Measurements from ENCODE around the gene ABCG4.
A peak's percentile ranks its signal among the peaks of the same experiment; 100 is the strongest.

The ABCG4 gene

DNA sequence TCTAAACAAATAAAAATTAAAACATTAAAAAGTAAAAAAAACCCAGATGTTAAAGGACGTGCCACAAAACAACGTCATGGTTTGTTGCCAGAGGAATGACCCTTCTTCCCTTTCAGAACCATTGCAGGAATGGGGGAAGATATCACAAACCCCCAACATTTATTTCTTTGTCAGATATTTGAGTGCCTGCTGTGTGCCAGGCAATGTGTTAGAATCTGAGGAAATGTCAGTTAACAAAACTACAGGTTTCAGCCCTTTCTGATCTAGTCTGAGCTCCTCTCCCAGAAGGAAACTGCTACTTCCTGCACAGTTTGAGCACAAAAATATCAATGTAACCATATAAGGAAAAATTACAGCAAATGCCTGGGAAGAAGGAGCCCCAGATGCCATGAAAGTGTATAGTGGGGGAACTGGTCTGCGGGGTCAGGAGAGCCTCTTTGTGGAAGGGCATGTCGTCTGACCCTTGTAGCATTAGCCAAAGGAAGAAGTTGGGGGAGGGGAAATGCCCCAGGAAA is 29.4 kb downstream of the ABCG4 start:
- Histone ChIP-seq H3K4ac (ENCODE audit: low read depth in 1 of 2, low read length in 2 of 2) (no peak overlapping the region), H3K4me3 (ENCODE audit: insufficient read depth in 1 of 2, low read depth in 1 of 2, low read length in 2 of 2) (no peak overlapping the region), H3K14ac (ENCODE audit: low read length in 2 of 2) (no peak overlapping the region), H3K36me3 (ENCODE audit: control insufficient read depth in 1 of 2, insufficient read depth in 2 of 2, low read depth in 1 of 2, low read length in 2 of 2) (peaks cover 49 to 55% of the 10 kb centered on the region in 2 experiments), H2BK12ac (ENCODE audit: low read length in 2 of 2) (no peak overlapping the region), H3K18ac (ENCODE audit: low read depth in 1 of 2, low read length in 2 of 2) (peak overlapping the region in 1 of 2 experiments; percentile 17), H2AFZ (ENCODE audit: low read depth, low read length) (no peak overlapping the region), H2BK120ac (ENCODE audit: low read depth, low read length) (no peak overlapping the region), H3K9me3 (ENCODE audit: control insufficient read depth, low read length) (no peaks in the 10 kb centered on the region), H3K27me3 (ENCODE audit: control insufficient read depth in 1 of 2, insufficient read depth in 1 of 2, low read length in 2 of 2) (no peaks in the 10 kb centered on the region), H3K79me1 (replicated peaks; ENCODE audit: low read length, poor library complexity, severe bottlenecking) (peaks cover 2% of the 10 kb centered on the region), H3K4me2 (ENCODE audit: low read length, poor library complexity, severe bottlenecking) (no peak overlapping the region), H2BK5ac (ENCODE audit: low read depth, low read length, poor library complexity, severe bottlenecking) (no peak overlapping the region), H3K9ac (ENCODE audit: low read length) (no peak overlapping the region), H2BK15ac (ENCODE audit: low read depth, poor library complexity, severe bottlenecking) (no peak overlapping the region), H2AK5ac (ENCODE audit: low read length, severe bottlenecking) (no peak overlapping the region), H3K27ac (ENCODE audit: low read length, poor library complexity, severe bottlenecking) (no peak overlapping the region), H4K8ac (ENCODE audit: low read length) (no peak overlapping the region), H3K23ac (ENCODE audit: low read length in 2 of 2) (no peak overlapping the region), H3K4me1 (ENCODE audit: control insufficient read depth, insufficient read depth, low read depth, low read length) (peaks cover 10% of the 10 kb centered on the region), H4K91ac (ENCODE audit: low read length) (no peak overlapping the region)
- no peak for DNase-seq
- WGBS: 76% methylated on average over 4 of the region's 4 CpGs

DNA sequence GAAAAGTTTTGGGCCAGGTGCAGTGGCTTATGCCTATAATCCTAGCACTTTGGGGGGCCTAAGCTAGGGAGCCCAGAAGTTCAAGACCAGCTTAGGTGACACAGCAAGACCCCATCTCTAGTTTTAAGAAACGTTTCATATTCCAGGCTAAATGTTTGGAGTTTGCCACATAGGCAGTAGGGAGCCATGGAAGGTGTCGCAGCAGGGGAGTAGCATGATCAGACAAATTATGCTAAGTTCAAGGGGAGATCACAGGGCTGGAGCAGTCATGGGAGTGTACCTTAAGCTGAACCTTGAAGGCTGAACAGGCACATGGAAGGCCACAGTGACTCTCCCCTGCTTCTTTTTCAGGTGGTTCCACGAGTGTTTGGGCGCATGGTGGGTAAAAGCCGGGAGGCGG is 30.5 kb downstream of the ABCG4 start:
- no peak overlapping the region for H4K8ac ChIP-seq (ENCODE audit: low read length)
- no peaks in the 10 kb centered on the region for H3K9me3 ChIP-seq (ENCODE audit: control insufficient read depth, low read length)
- H3K27me3 ChIP-seq (ENCODE audit: control insufficient read depth in 1 of 2, insufficient read depth in 1 of 2, low read length in 2 of 2): no peaks in the 10 kb centered on the region
- H3K79me1 ChIP-seq (replicated peaks; ENCODE audit: low read length, poor library complexity, severe bottlenecking): peaks cover 2% of the 10 kb centered on the region
- no peak overlapping the region for H2BK5ac ChIP-seq (ENCODE audit: low read depth, low read length, poor library complexity, severe bottlenecking)
- no peak for DNase-seq
- H3K23ac ChIP-seq (ENCODE audit: low read length in 2 of 2): no peak overlapping the region
- peaks cover 45 to 51% of the 10 kb centered on the region in 2 experiments for H3K36me3 ChIP-seq (ENCODE audit: control insufficient read depth in 1 of 2, insufficient read depth in 2 of 2, low read depth in 1 of 2, low read length in 2 of 2)
- H3K27ac ChIP-seq (ENCODE audit: low read length, poor library complexity, severe bottlenecking): no peak overlapping the region
- H3K14ac ChIP-seq (ENCODE audit: low read length in 2 of 2): no peak overlapping the region
- no peak overlapping the region for H3K4ac ChIP-seq (ENCODE audit: low read depth in 1 of 2, low read length in 2 of 2)
- 93% methylated on average over 6 of the region's 6 CpGs for WGBS
- H3K4me1 ChIP-seq (ENCODE audit: control insufficient read depth, insufficient read depth, low read depth, low read length): peaks cover 10% of the 10 kb centered on the region
- no peak overlapping the region for H3K9ac ChIP-seq (ENCODE audit: low read length)
- no peak overlapping the region for H2AK5ac ChIP-seq (ENCODE audit: low read length, severe bottlenecking)
- H3K4me2 ChIP-seq (ENCODE audit: low read length, poor library complexity, severe bottlenecking): no peak overlapping the region
- H2BK12ac ChIP-seq (ENCODE audit: low read length in 2 of 2): no peak overlapping the region
- no peak overlapping the region for H3K4me3 ChIP-seq (ENCODE audit: insufficient read depth in 1 of 2, low read depth in 1 of 2, low read length in 2 of 2)
- no peak overlapping the region for H2BK15ac ChIP-seq (ENCODE audit: low read depth, poor library complexity, severe bottlenecking)
- H2BK120ac ChIP-seq (ENCODE audit: low read depth, low read length): no peak overlapping the region
- no peak overlapping the region for H4K91ac ChIP-seq (ENCODE audit: low read length)
- no peak overlapping the region for H3K18ac ChIP-seq (ENCODE audit: low read depth in 1 of 2, low read length in 2 of 2)
- H2AFZ ChIP-seq (ENCODE audit: low read depth, low read length): no peak overlapping the region

DNA sequence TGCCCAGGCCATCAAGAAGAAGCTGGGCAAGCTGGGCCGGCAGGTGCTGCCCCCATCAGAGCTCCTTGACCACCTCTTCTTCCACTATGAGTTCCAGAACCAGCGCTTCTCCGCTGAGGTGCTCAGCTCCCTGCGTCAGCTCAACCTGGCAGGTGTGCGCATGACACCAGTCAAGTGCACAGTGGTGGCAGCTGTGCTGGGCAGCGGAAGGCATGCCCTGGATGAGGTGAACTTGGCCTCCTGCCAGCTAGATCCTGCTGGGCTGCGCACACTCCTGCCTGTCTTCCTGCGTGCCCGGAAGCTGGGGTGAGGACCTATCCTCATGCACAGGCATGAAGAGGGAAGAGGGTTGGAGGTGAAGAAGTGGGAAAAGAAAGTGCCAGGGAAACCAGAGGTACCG is 31.1 kb downstream of the ABCG4 start:
- Histone ChIP-seq H2AFZ (ENCODE audit: low read depth, low read length) (no peak overlapping the region), H2AK5ac (ENCODE audit: low read length, severe bottlenecking) (no peak overlapping the region), H3K9me3 (ENCODE audit: control insufficient read depth, low read length) (no peaks in the 10 kb centered on the region), H2BK120ac (ENCODE audit: low read depth, low read length) (no peak overlapping the region), H3K4me1 (ENCODE audit: control insufficient read depth, insufficient read depth, low read depth, low read length) (peaks cover 8% of the 10 kb centered on the region), H4K91ac (ENCODE audit: low read length) (no peak overlapping the region), H3K23ac (ENCODE audit: low read length in 2 of 2) (no peak overlapping the region), H2BK5ac (ENCODE audit: low read depth, low read length, poor library complexity, severe bottlenecking) (no peak overlapping the region), H3K4ac (ENCODE audit: low read depth in 1 of 2, low read length in 2 of 2) (no peak overlapping the region), H3K79me1 (replicated peaks; ENCODE audit: low read length, poor library complexity, severe bottlenecking) (peaks cover 2% of the 10 kb centered on the region), H2BK15ac (ENCODE audit: low read depth, poor library complexity, severe bottlenecking) (no peak overlapping the region), H3K18ac (ENCODE audit: low read depth in 1 of 2, low read length in 2 of 2) (no peak overlapping the region), H3K36me3 (ENCODE audit: control insufficient read depth in 1 of 2, insufficient read depth in 2 of 2, low read depth in 1 of 2, low read length in 2 of 2) (peaks cover 39 to 44% of the 10 kb centered on the region in 2 experiments), H3K4me3 (ENCODE audit: insufficient read depth in 1 of 2, low read depth in 1 of 2, low read length in 2 of 2) (no peak overlapping the region), H3K27ac (ENCODE audit: low read length, poor library complexity, severe bottlenecking) (no peak overlapping the region), H3K27me3 (ENCODE audit: control insufficient read depth in 1 of 2, insufficient read depth in 1 of 2, low read length in 2 of 2) (no peaks in the 10 kb centered on the region), H3K4me2 (ENCODE audit: low read length, poor library complexity, severe bottlenecking) (no peak overlapping the region), H3K14ac (ENCODE audit: low read length in 2 of 2) (no peak overlapping the region), H4K8ac (ENCODE audit: low read length) (no peak overlapping the region), H2BK12ac (ENCODE audit: low read length in 2 of 2) (no peak overlapping the region), H3K9ac (ENCODE audit: low read length) (no peak overlapping the region)
- DNase-seq: no peak
- 97% methylated on average over 10 of the region's 10 CpGs for WGBS

DNA sequence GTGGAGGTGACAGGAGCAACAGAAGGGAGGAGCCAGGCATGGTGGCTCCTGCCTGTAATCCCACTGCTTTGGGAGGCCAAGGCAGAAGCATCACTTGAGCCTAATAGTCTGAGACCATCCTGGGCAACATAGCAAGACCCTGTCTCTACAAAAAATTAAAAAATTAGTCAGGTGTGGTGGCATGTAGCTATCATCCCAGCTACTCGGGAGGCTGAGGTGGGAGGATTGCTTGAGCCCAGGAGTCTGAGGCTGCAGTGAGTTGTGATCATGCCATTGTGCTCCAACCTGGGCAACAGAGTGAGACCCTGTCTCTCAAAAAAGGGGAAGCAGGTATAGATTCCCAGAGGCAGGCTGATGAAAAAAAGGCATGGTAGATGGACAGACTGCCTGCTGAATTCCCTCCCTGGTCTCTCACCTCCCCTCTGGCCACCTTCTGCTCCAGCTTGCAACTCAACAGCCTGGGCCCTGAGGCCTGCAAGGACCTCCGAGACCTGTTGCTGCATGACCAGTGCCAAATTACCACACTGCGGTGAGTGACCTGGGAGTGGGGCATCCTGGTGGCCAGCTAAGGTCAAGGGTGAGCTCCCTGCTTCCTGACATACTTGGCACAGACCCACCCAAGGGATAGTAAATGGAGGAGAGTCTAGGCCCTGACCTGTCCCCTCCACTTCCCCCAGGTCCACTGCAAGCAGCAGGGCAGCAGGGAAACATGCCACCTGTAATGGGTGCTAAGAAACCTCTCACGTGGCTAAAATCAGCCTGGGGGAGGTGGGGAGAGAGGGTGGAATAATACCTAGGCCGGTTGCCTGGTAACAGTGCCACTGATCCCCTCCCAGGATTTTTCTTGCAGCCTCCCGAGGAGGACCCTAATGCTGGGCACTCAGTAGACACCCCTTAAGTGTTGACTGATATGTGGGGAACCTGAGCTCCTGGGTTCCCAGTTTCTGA is 32.2 kb downstream of the ABCG4 start:
- H3K18ac ChIP-seq (ENCODE audit: low read depth in 1 of 2, low read length in 2 of 2): no peak overlapping the region
- no peak overlapping the region for H2BK120ac ChIP-seq (ENCODE audit: low read depth, low read length)
- no peak overlapping the region for H4K91ac ChIP-seq (ENCODE audit: low read length)
- no peak overlapping the region for H3K4ac ChIP-seq (ENCODE audit: low read depth in 1 of 2, low read length in 2 of 2)
- H2BK15ac ChIP-seq (ENCODE audit: low read depth, poor library complexity, severe bottlenecking): no peak overlapping the region
- H3K36me3 ChIP-seq (ENCODE audit: control insufficient read depth in 1 of 2, insufficient read depth in 2 of 2, low read depth in 1 of 2, low read length in 2 of 2): peaks cover 37% of the 10 kb centered on the region in 2 experiments
- no peak for DNase-seq
- H2AFZ ChIP-seq (ENCODE audit: low read depth, low read length): no peak overlapping the region
- peaks cover 5 to 8% of the 10 kb centered on the region in 2 experiments for H3K27me3 ChIP-seq (ENCODE audit: control insufficient read depth in 1 of 2, insufficient read depth in 1 of 2, low read length in 2 of 2)
- no peak overlapping the region for H2BK12ac ChIP-seq (ENCODE audit: low read length in 2 of 2)
- no peak overlapping the region for H3K27ac ChIP-seq (ENCODE audit: low read length, poor library complexity, severe bottlenecking)
- H3K23ac ChIP-seq (ENCODE audit: low read length in 2 of 2): no peak overlapping the region
- peaks cover 2% of the 10 kb centered on the region for H3K79me1 ChIP-seq (replicated peaks; ENCODE audit: low read length, poor library complexity, severe bottlenecking)
- no peak overlapping the region for H3K4me2 ChIP-seq (ENCODE audit: low read length, poor library complexity, severe bottlenecking)
- no peak overlapping the region for H2AK5ac ChIP-seq (ENCODE audit: low read length, severe bottlenecking)
- peaks cover 2% of the 10 kb centered on the region for H3K4me1 ChIP-seq (ENCODE audit: control insufficient read depth, insufficient read depth, low read depth, low read length)
- H2BK5ac ChIP-seq (ENCODE audit: low read depth, low read length, poor library complexity, severe bottlenecking): no peak overlapping the region
- no peak overlapping the region for H3K4me3 ChIP-seq (ENCODE audit: insufficient read depth in 1 of 2, low read depth in 1 of 2, low read length in 2 of 2)
- H3K9me3 ChIP-seq (ENCODE audit: control insufficient read depth, low read length): no peaks in the 10 kb centered on the region
- no peak overlapping the region for H3K9ac ChIP-seq (ENCODE audit: low read length)
- no peak overlapping the region for H4K8ac ChIP-seq (ENCODE audit: low read length)
- WGBS: 84% methylated on average over 6 of the region's 6 CpGs
- no peak overlapping the region for H3K14ac ChIP-seq (ENCODE audit: low read length in 2 of 2)
